Middle frontal gyrus (tissue), 1 donor: Measurements from ENCODE around the gene SDHAF1.
A peak's percentile ranks its signal among the peaks of the same experiment; 100 is the strongest.
"Not testable (repeated sequence)": the region's sequence is repeated elsewhere in the genome, so short reads cannot be mapped to it uniquely, and the experiment has no call there.

Experiments
- DNase-seq: peaks from one replicate; pipeline ENCODE4 v3.0.0-alpha.2; 2015; ENCODE audit warnings: low spot score; ENCODE audit errors: extremely low spot score

SDHAF1 gene

GRCh38 chr19:35995048-35995993 is at the start of gene SDHAF1:
SDHAF1 (plus strand) TSS chr19:35995188; CDS start chr19:35995275, 87 bp downstream.
- DNase-seq, result peak; percentile 93

- DNase-seq, result no peak
Measured at GRCh38 chr19:35946203-35946602, 48.8 kb upstream of the SDHAF1 start.

- DNase-seq, result no peak
Measured at GRCh38 chr19:35949131-35949530, 45.9 kb upstream of the SDHAF1 start.

GRCh38 chr19:35955881-35956634 is 38.9 kb upstream of the SDHAF1 start:
- DNase-seq, result no peak

- DNase-seq, result not testable (repeated sequence)
Measured at GRCh38 chr19:35957411-35957810, 37.6 kb upstream of the SDHAF1 start.

- peak; percentile 36 for DNase-seq
Measured at GRCh38 chr19:35958660-35959039, 36.3 kb upstream of the SDHAF1 start.

GRCh38 chr19:35959040-35959967 is 35.7 kb upstream of the SDHAF1 start:
- DNase-seq, result peak; percentile 12

- no peak for DNase-seq
Measured at GRCh38 chr19:35959968-35960320, 35.0 kb upstream of the SDHAF1 start.

GRCh38 chr19:35960432-35960972 is 34.5 kb upstream of the SDHAF1 start:
- DNase-seq, result no peak

GRCh38 chr19:35963514-35963913 is 31.5 kb upstream of the SDHAF1 start:
- no peak for DNase-seq

GRCh38 chr19:35966771-35967170 is 28.2 kb upstream of the SDHAF1 start:
- no peak for DNase-seq

GRCh38 chr19:35973487-35973886 is 21.5 kb upstream of the SDHAF1 start:
- DNase-seq, result no peak

GRCh38 chr19:35975608-35976214 is 19.3 kb upstream of the SDHAF1 start:
- DNase-seq, result no peak

GRCh38 chr19:35977446-35978222 is 17.4 kb upstream of the SDHAF1 start:
- no peak for DNase-seq

GRCh38 chr19:35978271-35978670 is 16.7 kb upstream of the SDHAF1 start:
- no peak for DNase-seq

- DNase-seq, result no peak
Measured at GRCh38 chr19:35978832-35979365, 16.1 kb upstream of the SDHAF1 start.

- not testable (repeated sequence) for DNase-seq
Measured at GRCh38 chr19:35980997-35981396, 14.0 kb upstream of the SDHAF1 start.

GRCh38 chr19:35983177-35983576 is 11.8 kb upstream of the SDHAF1 start:
- DNase-seq, result no peak

GRCh38 chr19:35986111-35986510 is 8.9 kb upstream of the SDHAF1 start:
- no peak for DNase-seq
